ENCODE data around the gene THSD7A. TPM values are rescaled to one million over a fixed set of nuclear protein-coding genes. Genes with fewer than 3 reads are reported as not detected.

The THSD7A gene
- total RNA-seq, 1 experiment from 2014 or later, result 0.68 TPM

GRCh38 chr7:11881680-11882079 lies 49.7 kb upstream of the THSD7A start:
- no peaks in the 10 kb centered on the region for H3K27me3 Mint-ChIP-seq (ENCODE audit: low read depth)

More at GRCh38 chr7:11881680-11882079, 49.7 kb upstream of the THSD7A start:
- no peaks in the 10 kb centered on the region for H3K4me1 Mint-ChIP-seq
- ATAC-seq, result no peak
- H3K9me3 Mint-ChIP-seq, result peaks cover 19% of the 10 kb centered on the region
- H3K27ac Mint-ChIP-seq, result no peak overlapping the region
- no peaks in the 10 kb centered on the region for H3K36me3 Mint-ChIP-seq
- no peak for DNase-seq (ENCODE audit: low spot score)
- no peak overlapping the region for H3K4me3 Mint-ChIP-seq
- ChIA-PET CTCF (no interaction called here), POLR2A (no interaction called here)
- TF ChIP-seq SP1 (CRISPR knock-in tag; conservative IDR thresholded peaks at IDR 0.05) (no peak), NR2C2 (CRISPR knock-in tag; IDR thresholded peaks at IDR 0.05) (no peak), HMGA2 (CRISPR knock-in tag; IDR thresholded peaks at IDR 0.05) (no peak), ZNF416 (CRISPR knock-in tag; IDR thresholded peaks at IDR 0.05) (no peak), FOXP4 (CRISPR knock-in tag; IDR thresholded peaks at IDR 0.05) (no peak), ARID4B (CRISPR knock-in tag; IDR thresholded peaks at IDR 0.05; ENCODE audit: borderline replicate concordance) (no peak), IRF1 (CRISPR knock-in tag; IDR thresholded peaks at IDR 0.05) (no peak), ZBTB21 (CRISPR knock-in tag; IDR thresholded peaks at IDR 0.05; ENCODE audit: borderline replicate concordance) (no peak), ZNF532 (CRISPR knock-in tag; IDR thresholded peaks at IDR 0.05; ENCODE audit: borderline replicate concordance) (no peak), ZNF232 (CRISPR knock-in tag; IDR thresholded peaks at IDR 0.05) (no peak), MXD4 (CRISPR knock-in tag; IDR thresholded peaks at IDR 0.05; ENCODE audit: borderline replicate concordance) (no peak), ATF1 (CRISPR knock-in tag; IDR thresholded peaks at IDR 0.05) (no peak), NR1H2 (CRISPR knock-in tag; IDR thresholded peaks at IDR 0.05) (no peak), E2F5 (CRISPR knock-in tag; IDR thresholded peaks at IDR 0.05) (no peak)
- TF ChIP-seq, protein P1, sequence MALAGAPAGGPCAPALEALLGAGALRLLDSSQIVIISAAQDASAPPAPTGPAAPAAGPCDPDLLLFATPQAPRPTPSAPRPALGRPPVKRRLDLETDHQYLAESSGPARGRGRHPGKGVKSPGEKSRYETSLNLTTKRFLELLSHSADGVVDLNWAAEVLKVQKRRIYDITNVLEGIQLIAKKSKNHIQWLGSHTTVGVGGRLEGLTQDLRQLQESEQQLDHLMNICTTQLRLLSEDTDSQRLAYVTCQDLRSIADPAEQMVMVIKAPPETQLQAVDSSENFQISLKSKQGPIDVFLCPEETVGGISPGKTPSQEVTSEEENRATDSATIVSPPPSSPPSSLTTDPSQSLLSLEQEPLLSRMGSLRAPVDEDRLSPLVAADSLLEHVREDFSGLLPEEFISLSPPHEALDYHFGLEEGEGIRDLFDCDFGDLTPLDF (CRISPR knock-in tag; IDR thresholded peaks at IDR 0.05), result no peak
